ENCODE results near the gene NFIB. TPM values are rescaled to one million over a fixed set of nuclear protein-coding genes. Genes with fewer than 3 reads are reported as not detected.

Gene NFIB
- total RNA-seq, 2 experiments from 2014 or later: not detected

DNA sequence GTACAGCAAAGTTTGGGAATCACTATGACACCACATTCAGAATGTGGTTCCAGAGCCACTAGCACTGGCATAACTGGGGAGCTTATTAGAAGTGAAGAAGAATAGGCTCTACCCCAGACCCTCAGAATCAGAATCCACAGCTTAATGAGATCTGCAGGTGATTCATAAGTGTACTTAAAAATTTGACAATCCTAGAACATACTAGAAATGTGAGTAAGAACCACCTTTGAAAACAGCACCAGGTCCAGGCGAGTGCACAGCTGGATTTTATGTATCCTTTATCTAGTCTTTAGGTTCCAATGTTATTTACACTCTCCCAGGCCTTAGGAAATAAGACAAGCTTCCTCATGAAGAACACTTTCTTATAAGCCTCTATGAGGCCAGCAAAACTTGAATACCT, 149.0 kb downstream of the NFIB start:
- Mint-ChIP-seq H3K36me3 (ENCODE audit: low read depth) (no peaks in the 10 kb centered on the region), H3K4me3 (no peak overlapping the region), H3K27ac (no peak overlapping the region), H3K4me1 (ENCODE audit: low read depth) (no peaks in the 10 kb centered on the region), H3K27me3 (no peaks in the 10 kb centered on the region), H3K9me3 (no peaks in the 10 kb centered on the region)
- CTCF ChIA-PET: no interaction called here
- DNase-seq (no peak), ATAC-seq (no peak)
- intact Hi-C loops (cut with micrococcal nuclease): no loop called here
- TF ChIP-seq CTCF (IDR thresholded peaks at IDR 0.05): no peak
- POLR2A ChIA-PET: no interaction called here

DNA sequence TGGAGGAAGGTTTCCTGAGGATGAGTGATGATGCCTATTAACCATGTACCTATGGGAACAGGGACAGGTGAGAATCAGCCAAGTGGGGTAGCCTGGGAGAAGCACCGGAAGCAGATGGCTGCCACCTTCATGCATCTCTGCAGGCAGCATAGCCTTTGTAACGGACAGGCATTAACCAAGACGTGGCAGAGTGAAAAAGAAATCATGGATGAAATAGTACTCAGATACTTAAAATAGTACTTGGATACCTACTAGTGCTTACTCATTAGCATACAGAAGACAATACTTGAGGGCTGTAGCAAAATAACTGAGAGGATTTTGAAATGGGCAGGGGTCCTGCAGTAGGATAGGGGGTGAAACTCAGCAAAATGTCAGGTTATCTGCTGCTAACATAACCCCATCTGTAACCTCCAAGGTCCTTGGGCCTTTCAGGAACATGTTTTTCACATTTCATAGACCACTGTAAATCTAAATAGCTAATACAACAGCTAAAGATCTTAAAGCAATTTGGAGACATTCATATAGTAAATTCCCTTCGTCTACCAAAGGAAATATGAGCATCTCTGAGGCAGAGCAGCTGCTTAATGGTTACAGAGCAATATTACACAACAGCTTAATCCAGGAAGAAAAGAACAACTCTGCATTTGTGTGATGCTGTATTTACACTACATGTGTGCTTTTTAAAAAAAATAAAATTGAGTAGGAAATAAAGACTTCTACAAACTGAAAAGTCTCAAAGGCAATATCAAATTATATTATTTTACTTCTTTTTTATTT, 154.3 kb downstream of the NFIB start:
- ChIA-PET CTCF (no interaction called here), POLR2A (no interaction called here)
- DNase-seq (no peak), ATAC-seq (no peak)
- Mint-ChIP-seq H3K4me3 (no peak overlapping the region), H3K27ac (no peak overlapping the region), H3K9me3 (peaks cover 2% of the 10 kb centered on the region), H3K36me3 (ENCODE audit: low read depth) (no peaks in the 10 kb centered on the region), H3K4me1 (ENCODE audit: low read depth) (peaks cover 3% of the 10 kb centered on the region), H3K27me3 (no peaks in the 10 kb centered on the region)
- intact Hi-C loops (cut with micrococcal nuclease): no loop called here
- TF ChIP-seq CTCF (IDR thresholded peaks at IDR 0.05): no peak

GRCh38 chr9:14158916-14159315, 155.0 kb downstream of the NFIB start:
- Mint-ChIP-seq H3K4me3 (no peak overlapping the region), H3K27ac (no peak overlapping the region), H3K36me3 (ENCODE audit: low read depth) (no peaks in the 10 kb centered on the region), H3K9me3 (peaks cover 2% of the 10 kb centered on the region), H3K27me3 (no peaks in the 10 kb centered on the region), H3K4me1 (ENCODE audit: low read depth) (peaks cover 3% of the 10 kb centered on the region)
- ATAC-seq (no peak), DNase-seq (no peak)
- ChIA-PET CTCF (no interaction called here), POLR2A (no interaction called here)
- no peak for TF ChIP-seq CTCF (IDR thresholded peaks at IDR 0.05)
- intact Hi-C loops (cut with micrococcal nuclease): no loop called here

GRCh38 chr9:14158136-14158813, 155.7 kb downstream of the NFIB start:
- CTCF ChIA-PET: no interaction called here
- Mint-ChIP-seq H3K9me3 (peaks cover 2% of the 10 kb centered on the region), H3K4me1 (ENCODE audit: low read depth) (peaks cover 3% of the 10 kb centered on the region), H3K27ac (no peak overlapping the region), H3K36me3 (ENCODE audit: low read depth) (no peaks in the 10 kb centered on the region), H3K27me3 (no peaks in the 10 kb centered on the region), H3K4me3 (no peak overlapping the region)
- TF ChIP-seq CTCF (IDR thresholded peaks at IDR 0.05): no peak
- intact Hi-C loops (cut with micrococcal nuclease): no loop called here
- ATAC-seq: no peak
- DNase-seq: no peak
- POLR2A ChIA-PET: no interaction called here

- H3K36me3 Mint-ChIP-seq (ENCODE audit: low read depth): no peaks in the 10 kb centered on the region
- H3K4me1 Mint-ChIP-seq (ENCODE audit: low read depth): peaks cover 3% of the 10 kb centered on the region
- ATAC-seq (no peak), DNase-seq (no peak)
- peaks cover 2% of the 10 kb centered on the region for H3K9me3 Mint-ChIP-seq
- ChIA-PET POLR2A (no interaction called here), CTCF (no interaction called here)
- H3K27me3 Mint-ChIP-seq: peaks cover 1% of the 10 kb centered on the region
- no peak overlapping the region for H3K27ac Mint-ChIP-seq
- H3K4me3 Mint-ChIP-seq: no peak overlapping the region
- intact Hi-C loops (cut with micrococcal nuclease): no loop called here
- TF ChIP-seq CTCF (IDR thresholded peaks at IDR 0.05): no peak
Measured at GRCh38 chr9:14157191-14157590, 156.8 kb downstream of the NFIB start.
